ENCODE results near the gene CNTN4.

DNA sequence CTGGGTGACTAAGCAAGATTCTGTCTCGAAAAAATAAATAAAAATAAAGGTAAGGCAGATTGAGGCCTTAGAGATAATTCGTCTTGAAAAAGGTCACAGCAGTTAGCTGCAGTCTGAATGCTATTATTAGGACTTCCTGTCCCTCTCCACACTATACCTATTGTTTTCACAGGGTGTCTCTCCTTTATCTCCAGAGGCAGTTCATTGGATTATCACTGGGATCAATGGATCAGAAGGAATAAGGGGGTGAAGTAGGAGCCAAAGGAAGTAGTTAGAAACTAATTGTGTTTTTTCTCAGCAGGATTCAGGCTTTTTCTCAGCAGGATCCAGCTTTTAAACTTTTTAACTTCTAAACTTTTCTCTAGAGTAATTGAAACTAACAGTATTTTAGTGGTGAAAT lies 684.6 kb downstream of the CNTN4 start:
- TF ChIP-seq, protein P1, sequence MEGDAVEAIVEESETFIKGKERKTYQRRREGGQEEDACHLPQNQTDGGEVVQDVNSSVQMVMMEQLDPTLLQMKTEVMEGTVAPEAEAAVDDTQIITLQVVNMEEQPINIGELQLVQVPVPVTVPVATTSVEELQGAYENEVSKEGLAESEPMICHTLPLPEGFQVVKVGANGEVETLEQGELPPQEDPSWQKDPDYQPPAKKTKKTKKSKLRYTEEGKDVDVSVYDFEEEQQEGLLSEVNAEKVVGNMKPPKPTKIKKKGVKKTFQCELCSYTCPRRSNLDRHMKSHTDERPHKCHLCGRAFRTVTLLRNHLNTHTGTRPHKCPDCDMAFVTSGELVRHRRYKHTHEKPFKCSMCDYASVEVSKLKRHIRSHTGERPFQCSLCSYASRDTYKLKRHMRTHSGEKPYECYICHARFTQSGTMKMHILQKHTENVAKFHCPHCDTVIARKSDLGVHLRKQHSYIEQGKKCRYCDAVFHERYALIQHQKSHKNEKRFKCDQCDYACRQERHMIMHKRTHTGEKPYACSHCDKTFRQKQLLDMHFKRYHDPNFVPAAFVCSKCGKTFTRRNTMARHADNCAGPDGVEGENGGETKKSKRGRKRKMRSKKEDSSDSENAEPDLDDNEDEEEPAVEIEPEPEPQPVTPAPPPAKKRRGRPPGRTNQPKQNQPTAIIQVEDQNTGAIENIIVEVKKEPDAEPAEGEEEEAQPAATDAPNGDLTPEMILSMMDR (conservative IDR thresholded peaks at IDR 0.05; ENCODE audit: low read depth in 2 of 2): no peak
- no peak for TF ChIP-seq EZH2phosphoT487 (IDR thresholded peaks at IDR 0.05; ENCODE audit: unreplicated experiment)
- TF ChIP-seq EZH2 (IDR thresholded peaks at IDR 0.05; ENCODE audit: low read depth, unreplicated experiment): no peak
- no peak for TF ChIP-seq CREB1 (CRISPR knock-in tag; IDR thresholded peaks at IDR 0.05; ENCODE audit: low read depth)
- TF ChIP-seq, protein P2, sequence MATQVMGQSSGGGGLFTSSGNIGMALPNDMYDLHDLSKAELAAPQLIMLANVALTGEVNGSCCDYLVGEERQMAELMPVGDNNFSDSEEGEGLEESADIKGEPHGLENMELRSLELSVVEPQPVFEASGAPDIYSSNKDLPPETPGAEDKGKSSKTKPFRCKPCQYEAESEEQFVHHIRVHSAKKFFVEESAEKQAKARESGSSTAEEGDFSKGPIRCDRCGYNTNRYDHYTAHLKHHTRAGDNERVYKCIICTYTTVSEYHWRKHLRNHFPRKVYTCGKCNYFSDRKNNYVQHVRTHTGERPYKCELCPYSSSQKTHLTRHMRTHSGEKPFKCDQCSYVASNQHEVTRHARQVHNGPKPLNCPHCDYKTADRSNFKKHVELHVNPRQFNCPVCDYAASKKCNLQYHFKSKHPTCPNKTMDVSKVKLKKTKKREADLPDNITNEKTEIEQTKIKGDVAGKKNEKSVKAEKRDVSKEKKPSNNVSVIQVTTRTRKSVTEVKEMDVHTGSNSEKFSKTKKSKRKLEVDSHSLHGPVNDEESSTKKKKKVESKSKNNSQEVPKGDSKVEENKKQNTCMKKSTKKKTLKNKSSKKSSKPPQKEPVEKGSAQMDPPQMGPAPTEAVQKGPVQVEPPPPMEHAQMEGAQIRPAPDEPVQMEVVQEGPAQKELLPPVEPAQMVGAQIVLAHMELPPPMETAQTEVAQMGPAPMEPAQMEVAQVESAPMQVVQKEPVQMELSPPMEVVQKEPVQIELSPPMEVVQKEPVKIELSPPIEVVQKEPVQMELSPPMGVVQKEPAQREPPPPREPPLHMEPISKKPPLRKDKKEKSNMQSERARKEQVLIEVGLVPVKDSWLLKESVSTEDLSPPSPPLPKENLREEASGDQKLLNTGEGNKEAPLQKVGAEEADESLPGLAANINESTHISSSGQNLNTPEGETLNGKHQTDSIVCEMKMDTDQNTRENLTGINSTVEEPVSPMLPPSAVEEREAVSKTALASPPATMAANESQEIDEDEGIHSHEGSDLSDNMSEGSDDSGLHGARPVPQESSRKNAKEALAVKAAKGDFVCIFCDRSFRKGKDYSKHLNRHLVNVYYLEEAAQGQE (IDR thresholded peaks at IDR 0.05; ENCODE audit: unreplicated experiment): no peak
- no peak for TF ChIP-seq STAT1 (IDR thresholded peaks at IDR 0.05; ENCODE audit: unreplicated experiment)
- TF ChIP-seq POLR2AphosphoS5 (IDR thresholded peaks at IDR 0.05; ENCODE audit: low read depth): no peak

All from GM23338 (cell line).